HepG2 (cell line): ENCODE data around the gene DUSP16. TPM values are rescaled to one million over a fixed set of nuclear protein-coding genes. Genes with fewer than 3 reads are reported as not detected.

Experiments
- ATF4 ChIP-seq, 2 experiments: fragments of 450-650 bp in 1 of 2; sonication (generic) in 1 of 2; formaldehyde crosslinking; IDR thresholded peaks; 2 replicates each; pipeline versions ENCODE4 v1.5.0 to v1.8.0; 2020 to 2022; ENCODE audit warnings: mild to moderate bottlenecking in 1 of 2, missing genetic modification reagents in 1 of 2
- SNRNP70 ChIP-seq: fragments of 200-400 bp; formaldehyde crosslinking; IDR thresholded peaks from 2 replicates; pipeline ENCODE4 v1.6.1; 2017; ENCODE audit warnings: mild to moderate bottlenecking, low read depth, low read length, moderate library complexity
- SP2 ChIP-seq: sonication (generic); formaldehyde crosslinking; IDR thresholded peaks from 2 replicates; pipeline ENCODE4 v1.5.1; 2020; ENCODE audit warnings: mild to moderate bottlenecking, missing genetic modification reagents
- ZBTB40 ChIP-seq, 2 experiments: fragments of 450-650 bp in 1 of 2; sonication (generic) in 1 of 2; formaldehyde crosslinking in 1 of 2; IDR thresholded peaks; 2 replicates each; pipeline versions ENCODE4 v1.6.1 to v1.8.0; 2016 to 2022; ENCODE audit warnings: antibody characterized with exemption in 1 of 2, mild to moderate bottlenecking in 1 of 2, missing genetic modification reagents in 1 of 2
- ZNF367 ChIP-seq: sonication (generic); formaldehyde crosslinking; IDR thresholded peaks from 2 replicates; pipeline ENCODE4 v1.4.0; 2020; ENCODE audit warnings: missing genetic modification reagents, borderline replicate concordance
- ZNF513 ChIP-seq: sonication (generic); formaldehyde crosslinking; conservative IDR thresholded peaks from 2 replicates; pipeline ENCODE4 v1.5.0; 2020; ENCODE audit warnings: missing genetic modification reagents
- ZNF891 ChIP-seq: sonication (generic); formaldehyde crosslinking; IDR thresholded peaks from 2 replicates; pipeline ENCODE4 v1.5.0; 2020; ENCODE audit warnings: mild to moderate bottlenecking, missing genetic modification reagents
- polyA plus RNA-seq, 8 experiments: library from polyadenylated mRNA; depleted of rRNA in 3 of 8; stranded (reverse) in 7 of 8; unstranded in 1 of 8; fragments of >200 nt; fragmentation: Illumina TruSeq in 4 of 8; extraction: Trizol in 4 of 8; gene quantifications; 2 replicates each; pipeline versions ENCODE4 v1.2.1 to v1.2.3, GENCODE V29; 2011 to 2016; ENCODE audit warnings: low read depth in 4 of 8, missing spikeins in 1 of 8, mixed read lengths in 1 of 8; ENCODE audit not compliant: insufficient read depth in 1 of 8
- total RNA-seq, 5 experiments: library from RNA; depleted of rRNA; stranded (reverse); fragments of >200 nt; fragmentation: Illumina TruSeq; extraction: Trizol; gene quantifications; 2 replicates each; pipeline ENCODE4 v1.2.3, GENCODE V29; 2016; ENCODE audit warnings: low read depth in 1 of 5

The DUSP16 gene
- total and polyA plus RNA-seq, 2 of the 13 experiments (the other 11 are each of a cell fraction or from before 2014, with no cell fraction given): 45.7 to 46.6 TPM

- TF ChIP-seq ZBTB40 (IDR thresholded peaks at IDR 0.05): no peak
- TF ChIP-seq ZBTB40 (CRISPR knock-in tag; IDR thresholded peaks at IDR 0.05): no peak
- no peak for TF ChIP-seq ZNF891 (CRISPR knock-in tag)
- TF ChIP-seq ZNF367 (CRISPR knock-in tag): no peak
- no peak for TF ChIP-seq SP2 (CRISPR knock-in tag)
- no peak for TF ChIP-seq ATF4 (CRISPR knock-in tag; IDR thresholded peaks at IDR 0.05)
- TF ChIP-seq ZNF513 (CRISPR knock-in tag): no peak
- TF ChIP-seq SNRNP70: no peak
Observed at GRCh38 chr12:12454315-12454714, 108.3 kb downstream of the DUSP16 start (continued).
